Activated CD4-positive, alpha-beta T cell treated with anti-CD3 and anti-CD28 coated beads for 36 hours (primary cell): ENCODE measurements around the gene ADGRG1. TPM values are rescaled to one million over a fixed set of nuclear protein-coding genes. Genes with fewer than 3 reads are reported as not detected.

Experiments
- ATAC-seq: fragments of 200-7000 bp; cut with Tn5 transposase; one replicate; pipeline ENCODE4 v1.10.0; 2021; ENCODE audit warnings: mild to moderate bottlenecking, moderate library complexity
- CTCF ChIA-PET: fragments of 350-600 bp; sonication (Branson Sonifier 250); formaldehyde crosslinking; loops from one replicate; lab custom pipeline; 2021; ENCODE audit warnings: antibody characterized with exemption; lab: Charles Lee
- POLR2A ChIA-PET: fragments of 350-600 bp; sonication (Branson Sonifier 250); formaldehyde crosslinking; loops from one replicate; lab custom pipeline; 2021; ENCODE audit warnings: antibody characterized with exemption, inconsistent platforms; lab: Charles Lee
- DNase-seq: peaks from one replicate; pipeline ENCODE4 v3.0.0-alpha.2; 2020
- H3K27ac Mint-ChIP-seq: one replicate; pipeline ENCODE4 v1.8.0; 2021; ENCODE audit warnings: mixed read lengths
- H3K27me3 Mint-ChIP-seq: one replicate; pipeline ENCODE4 v1.8.0; 2021; ENCODE audit warnings: mixed read lengths
- H3K36me3 Mint-ChIP-seq: one replicate; pipeline ENCODE4 v1.8.0; 2021; ENCODE audit warnings: low read depth, mixed read lengths
- H3K4me1 Mint-ChIP-seq: one replicate; pipeline ENCODE4 v1.8.0; 2021; ENCODE audit warnings: mixed read lengths
- H3K4me3 Mint-ChIP-seq: one replicate; pipeline ENCODE4 v1.8.0; 2021; ENCODE audit warnings: mild to moderate bottlenecking, moderate library complexity, mixed read lengths
- H3K9me3 Mint-ChIP-seq: one replicate; pipeline ENCODE4 v1.8.0; 2021; ENCODE audit warnings: low read depth, mixed read lengths
- intact Hi-C, 2 experiments: fragments of 100-400 bp; cut with DNase I in 1 of 2; cut with micrococcal nuclease in 1 of 2; formaldehyde crosslinking; loops; one replicate each; pipeline versions ENCODE4 v1.14.2 to v1.15.1; 2022 to 2024; cut with DNase I, micrococcal nuclease
- total RNA-seq, 2 experiments: library from RNA; stranded (reverse); gene quantifications; one replicate each; pipeline ENCODE4 v1.2.3, GENCODE V29; 2021

The ADGRG1 gene
- total RNA-seq, 2 experiments from 2014 or later = 6.3 to 6.8 TPM

DNA sequence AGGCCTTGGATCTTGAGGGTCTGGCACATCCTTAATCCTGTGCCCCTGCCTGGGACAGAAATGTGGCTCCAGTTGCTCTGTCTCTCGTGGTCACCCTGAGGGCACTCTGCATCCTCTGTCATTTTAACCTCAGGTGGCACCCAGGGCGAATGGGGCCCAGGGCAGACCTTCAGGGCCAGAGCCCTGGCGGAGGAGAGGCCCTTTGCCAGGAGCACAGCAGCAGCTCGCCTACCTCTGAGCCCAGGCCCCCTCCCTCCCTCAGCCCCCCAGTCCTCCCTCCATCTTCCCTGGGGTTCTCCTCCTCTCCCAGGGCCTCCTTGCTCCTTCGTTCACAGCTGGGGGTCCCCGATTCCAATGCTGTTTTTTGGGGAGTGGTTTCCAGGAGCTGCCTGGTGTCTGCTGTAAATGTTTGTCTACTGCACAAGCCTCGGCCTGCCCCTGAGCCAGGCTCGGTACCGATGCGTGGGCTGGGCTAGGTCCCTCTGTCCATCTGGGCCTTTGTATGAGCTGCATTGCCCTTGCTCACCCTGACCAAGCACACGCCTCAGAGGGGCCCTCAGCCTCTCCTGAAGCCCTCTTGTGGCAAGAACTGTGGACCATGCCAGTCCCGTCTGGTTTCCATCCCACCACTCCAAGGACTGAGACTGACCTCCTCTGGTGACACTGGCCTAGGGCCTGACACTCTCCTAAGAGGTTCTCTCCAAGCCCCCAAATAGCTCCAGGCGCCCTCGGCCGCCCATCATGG, 35.7 kb downstream of the ADGRG1 start:
- H3K27me3 Mint-ChIP-seq = no peaks in the 10 kb centered on the region
- H3K9me3 Mint-ChIP-seq = no peaks in the 10 kb centered on the region
- no peaks in the 10 kb centered on the region for H3K4me1 Mint-ChIP-seq
- H3K27ac Mint-ChIP-seq = no peak overlapping the region
- H3K4me3 Mint-ChIP-seq = no peak overlapping the region
- intact Hi-C loops = loop anchor here in 1 of 2 experiments (2.0 kb wide), 1 partner anchor 19 kb away; no protein-coding TSS in a partner anchor
- no peaks in the 10 kb centered on the region for H3K36me3 Mint-ChIP-seq
- DNase-seq (no peak), ATAC-seq (no peak)
- POLR2A ChIA-PET = interaction anchor here (0.5 kb wide), 1 partner anchor 410 kb away, joined by 3 read pairs; no protein-coding TSS in a partner anchor
- CTCF ChIA-PET = no interaction called here

DNA sequence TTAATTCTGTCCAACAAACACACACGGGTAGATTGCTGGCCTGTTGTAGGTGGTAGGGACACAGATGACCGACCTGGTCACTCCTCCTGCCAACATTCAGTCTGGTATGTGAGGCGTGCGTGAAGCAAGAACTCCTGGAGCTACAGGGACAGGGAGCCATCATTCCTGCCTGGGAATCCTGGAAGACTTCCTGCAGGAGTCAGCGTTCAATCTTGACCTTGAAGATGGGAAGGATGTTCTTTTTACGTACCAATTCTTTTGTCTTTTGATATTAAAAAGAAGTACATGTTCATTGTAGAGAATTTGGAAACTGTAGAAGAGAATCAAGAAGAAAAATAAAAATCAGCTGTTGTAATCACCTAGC, 36.2 kb downstream of the ADGRG1 start:
- CTCF ChIA-PET = interaction anchor here (0.9 kb wide), 1 partner anchor 89 kb away, joined by 4 read pairs; no protein-coding TSS in a partner anchor
- Mint-ChIP-seq H3K27me3 (no peaks in the 10 kb centered on the region), H3K9me3 (no peaks in the 10 kb centered on the region), H3K4me1 (no peaks in the 10 kb centered on the region), H3K27ac (no peak overlapping the region), H3K36me3 (no peaks in the 10 kb centered on the region), H3K4me3 (no peak overlapping the region)
- intact Hi-C loops = loop anchor here in 1 of 2 experiments (2.0 kb wide), 1 partner anchor 20 kb away; no protein-coding TSS in a partner anchor
- no peak for DNase-seq
- POLR2A ChIA-PET = no interaction called here
- no peak for ATAC-seq

DNA sequence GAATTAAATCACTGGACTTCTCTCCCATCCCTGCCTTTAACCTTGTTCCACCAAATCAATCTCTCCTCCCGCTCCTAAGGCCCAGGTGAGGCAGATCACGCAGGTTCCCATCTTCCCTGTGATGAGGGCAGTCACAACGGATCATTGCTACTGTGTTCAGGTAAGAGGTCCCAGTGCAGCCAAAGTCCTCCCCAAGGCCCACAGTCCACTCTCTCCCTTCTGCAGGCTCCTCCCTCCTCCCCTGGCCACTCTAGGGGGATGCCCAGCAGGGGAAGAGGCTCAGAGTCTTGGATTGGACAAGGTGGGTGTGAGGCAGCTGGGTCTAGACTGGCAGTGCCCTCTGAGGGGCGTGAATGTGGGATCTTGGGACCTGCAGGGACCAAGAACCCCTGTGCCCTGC, 37.1 kb downstream of the ADGRG1 start:
- Mint-ChIP-seq H3K36me3 (no peaks in the 10 kb centered on the region), H3K4me1 (no peaks in the 10 kb centered on the region), H3K9me3 (no peaks in the 10 kb centered on the region), H3K27ac (no peak overlapping the region), H3K4me3 (no peak overlapping the region), H3K27me3 (no peaks in the 10 kb centered on the region)
- ATAC-seq = no peak
- ChIA-PET CTCF (interaction anchor here (0.9 kb wide), 1 partner anchor 90 kb away, joined by 4 read pairs; no protein-coding TSS in a partner anchor), POLR2A (no interaction called here)
- intact Hi-C loops = loop anchor here in 1 of 2 experiments (2.0 kb wide), 1 partner anchor 21 kb away; no protein-coding TSS in a partner anchor
- DNase-seq = no peak

DNA sequence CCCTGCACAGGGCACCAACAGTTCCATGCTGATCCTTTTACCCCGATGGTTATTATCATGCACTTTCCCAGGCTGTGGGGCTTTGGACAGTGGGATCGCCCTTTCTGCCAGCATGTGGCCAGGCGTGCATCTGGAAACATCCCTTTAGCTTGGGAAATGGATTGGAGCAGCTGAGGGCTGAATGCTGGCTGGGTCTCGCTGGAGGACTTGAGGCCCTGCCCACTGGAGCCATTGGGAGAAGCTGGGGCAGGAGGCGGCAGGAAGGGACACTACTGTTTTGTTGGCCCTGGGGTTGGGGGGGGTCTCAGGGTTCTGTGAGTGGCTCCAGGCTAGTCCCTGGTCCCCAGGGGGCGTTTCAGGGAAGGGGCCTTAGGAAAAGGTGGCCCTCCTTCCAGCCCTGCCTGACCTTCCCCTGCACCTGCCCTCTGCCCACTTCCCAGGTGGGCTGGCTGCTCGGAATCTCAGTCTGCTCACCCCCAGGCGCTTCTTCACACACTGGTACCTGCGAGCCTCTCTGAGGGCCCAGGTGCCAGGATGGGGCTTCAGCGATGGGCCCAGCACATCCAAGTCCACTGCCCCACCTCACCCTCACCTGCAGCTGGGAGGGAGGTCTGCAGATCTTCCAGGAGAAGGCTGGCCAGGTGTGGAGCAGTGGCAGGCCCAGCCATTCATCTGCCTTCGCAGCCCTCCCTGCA, 38.1 kb downstream of the ADGRG1 start:
- no peaks in the 10 kb centered on the region for H3K27me3 Mint-ChIP-seq
- no peaks in the 10 kb centered on the region for H3K4me1 Mint-ChIP-seq
- ATAC-seq = no peak
- H3K4me3 Mint-ChIP-seq = no peak overlapping the region
- H3K9me3 Mint-ChIP-seq = no peaks in the 10 kb centered on the region
- POLR2A ChIA-PET = no interaction called here
- H3K27ac Mint-ChIP-seq = no peak overlapping the region
- H3K36me3 Mint-ChIP-seq = no peaks in the 10 kb centered on the region
- DNase-seq = no peak
- intact Hi-C loops = no loop called here
- CTCF ChIA-PET = interaction anchor here (0.6 kb wide), 2 partner anchors 12 to 185 kb away, joined by 3 read pairs; no protein-coding TSS in a partner anchor

DNA sequence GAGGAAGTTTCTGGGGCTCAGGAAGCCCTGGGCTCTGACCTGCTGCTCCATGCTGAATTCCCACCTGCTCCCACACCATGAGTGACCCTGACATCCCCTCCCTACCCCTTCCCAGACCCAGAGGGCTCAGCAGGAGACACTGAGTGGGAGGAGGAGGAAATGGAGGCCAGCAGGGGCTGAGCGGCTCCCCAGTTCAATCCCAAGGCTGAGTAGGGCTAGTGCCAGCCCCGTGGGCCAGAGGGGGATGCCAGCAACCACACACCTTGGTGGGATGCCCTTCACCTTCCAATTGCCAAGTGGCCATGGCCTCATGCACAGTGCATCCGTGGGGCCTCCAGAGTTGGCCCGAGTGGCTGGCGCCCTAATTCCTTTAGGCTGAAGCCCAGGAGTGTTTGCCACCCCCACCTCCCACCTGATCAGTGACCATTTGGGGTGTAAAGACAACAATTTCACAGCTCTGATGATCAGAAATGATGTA, 38.7 kb downstream of the ADGRG1 start:
- H3K27me3 Mint-ChIP-seq = no peaks in the 10 kb centered on the region
- no peak overlapping the region for H3K4me3 Mint-ChIP-seq
- intact Hi-C loops = no loop called here
- H3K4me1 Mint-ChIP-seq = no peaks in the 10 kb centered on the region
- no peak for DNase-seq
- H3K9me3 Mint-ChIP-seq = no peaks in the 10 kb centered on the region
- CTCF ChIA-PET = no interaction called here
- POLR2A ChIA-PET = no interaction called here
- no peaks in the 10 kb centered on the region for H3K36me3 Mint-ChIP-seq
- no peak overlapping the region for H3K27ac Mint-ChIP-seq
- ATAC-seq = no peak

DNA sequence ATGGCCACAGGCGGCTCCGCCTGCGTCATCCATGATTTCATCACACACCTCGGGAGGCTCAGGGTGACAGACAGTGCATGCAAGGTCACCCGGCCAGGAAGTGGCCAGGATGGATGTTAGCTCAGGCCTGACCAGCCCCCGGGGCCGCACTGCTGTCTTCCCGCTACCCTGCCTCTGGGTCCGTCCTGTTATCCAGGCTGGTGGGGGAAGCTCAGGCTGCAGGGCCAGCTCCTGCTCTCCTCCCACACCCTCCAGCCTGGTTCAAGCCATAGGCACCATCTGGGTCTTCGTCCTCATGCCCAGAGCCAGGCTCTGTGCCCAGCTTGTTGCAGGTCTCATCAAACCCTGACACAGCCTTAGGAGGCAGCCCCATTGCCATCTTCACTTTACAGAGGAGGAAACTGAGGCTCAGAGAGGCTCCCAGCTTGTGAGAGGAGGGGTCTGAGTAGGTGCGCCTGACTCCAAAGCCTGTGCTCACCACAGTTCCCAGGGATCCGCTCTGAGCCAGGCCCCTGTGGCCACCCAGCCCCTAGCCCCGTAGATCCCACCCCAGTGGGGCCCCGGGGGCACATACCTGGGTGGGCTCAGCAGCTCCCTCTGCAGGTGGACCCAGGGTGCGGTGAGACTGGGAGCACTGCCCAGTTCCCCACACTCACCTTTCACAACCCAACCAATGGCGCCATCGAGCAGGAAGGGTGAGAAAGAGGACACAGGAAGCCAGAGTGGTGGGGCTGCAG, 39.3 kb downstream of the ADGRG1 start:
- H3K4me1 Mint-ChIP-seq = no peaks in the 10 kb centered on the region
- CTCF ChIA-PET = interaction anchor here (0.6 to 0.7 kb wide), 2 partner anchors 13 to 58 kb away, joined by 3 to 6 read pairs; no protein-coding TSS in a partner anchor
- ATAC-seq = peak; percentile 44

DNA sequence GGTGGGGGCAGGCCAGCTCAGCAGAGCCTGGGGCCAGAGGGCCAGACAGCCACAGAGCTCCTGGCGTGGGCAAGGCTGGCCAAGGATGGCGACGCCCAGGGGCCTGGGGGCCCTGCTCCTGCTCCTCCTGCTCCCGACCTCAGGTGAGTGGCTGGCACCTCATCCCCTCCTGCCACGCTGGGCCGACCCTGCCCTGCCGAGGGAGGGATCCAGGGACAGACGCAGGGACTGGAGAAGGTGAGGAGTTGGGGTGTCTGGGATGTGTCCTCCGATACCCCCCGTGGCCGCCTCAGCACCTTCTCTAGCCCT, 39.8 kb downstream of the ADGRG1 start, which contains the start of gene ADGRG3:
TSS of gene ADGRG3 (plus strand) at position 44 of the 309 bp plus-strand sequence. CDS start at position 86, 42 bp downstream.
- ChIA-PET POLR2A (no interaction called here), CTCF (interaction anchor here (0.7 kb wide), 1 partner anchor 59 kb away, joined by 6 read pairs; no protein-coding TSS in a partner anchor)
- DNase-seq (no peak), ATAC-seq (no peak)
- Mint-ChIP-seq H3K4me1 (no peaks in the 10 kb centered on the region), H3K9me3 (no peaks in the 10 kb centered on the region), H3K27ac (no peak within 1 kb of the TSS), H3K36me3 (no peaks in the 10 kb centered on the region), H3K27me3 (no peaks in the 10 kb centered on the region), H3K4me3 (no peak within 1 kb of the TSS)
- intact Hi-C loops = no loop called here

More for the DNA sequence above, 39.3 kb downstream of the ADGRG1 start:
- H3K4me3 Mint-ChIP-seq = no peak overlapping the region
- no peaks in the 10 kb centered on the region for H3K36me3 Mint-ChIP-seq
- intact Hi-C loops = no loop called here
- no peaks in the 10 kb centered on the region for H3K9me3 Mint-ChIP-seq
- H3K27me3 Mint-ChIP-seq = no peaks in the 10 kb centered on the region
- POLR2A ChIA-PET = no interaction called here
- no peak overlapping the region for H3K27ac Mint-ChIP-seq
- peak; percentile 28 for DNase-seq

DNA sequence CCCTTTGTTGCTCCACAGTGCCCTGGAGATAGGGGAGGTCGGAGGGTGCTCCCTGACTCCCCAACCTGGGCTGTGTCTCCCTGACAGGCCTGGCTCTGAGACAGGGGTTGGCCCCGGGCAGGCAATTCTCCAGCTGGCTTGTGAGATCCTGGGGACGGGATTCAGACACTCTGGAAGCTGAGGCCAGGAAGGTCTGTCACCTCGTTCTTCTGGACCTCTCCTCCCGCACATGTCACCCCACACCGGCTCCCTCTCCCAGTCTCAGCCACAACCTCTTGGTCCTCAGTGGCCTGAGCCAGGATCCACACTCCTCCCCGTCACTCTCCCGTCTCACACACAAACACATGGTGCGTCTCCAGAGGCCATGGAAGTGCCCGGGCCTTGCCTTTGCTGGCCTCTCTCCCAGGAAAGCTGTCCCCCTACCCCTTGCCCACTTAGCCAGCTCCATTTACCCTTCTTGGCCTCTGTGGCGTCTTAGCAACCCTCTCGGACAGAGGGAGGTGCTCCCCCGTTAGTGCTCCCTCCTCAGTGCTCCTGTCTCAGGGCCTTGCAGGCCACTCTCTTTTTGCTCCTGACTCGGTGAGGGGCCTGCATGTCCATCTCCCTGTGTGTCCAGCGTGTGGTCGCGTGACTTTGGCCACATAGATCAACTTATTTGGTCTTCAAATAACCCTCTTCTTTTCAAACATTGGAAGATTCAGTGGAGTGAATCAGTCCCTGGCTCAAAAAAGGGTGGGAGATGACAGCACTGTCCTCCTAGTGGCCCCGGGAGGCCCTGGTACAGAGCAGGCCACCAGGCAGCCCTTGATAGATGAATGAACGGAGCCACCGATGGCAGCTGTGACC, 40.4 kb downstream of the ADGRG1 start:
- intact Hi-C loops = no loop called here
- CTCF ChIA-PET = interaction anchor here (0.6 kb wide), 1 partner anchor 92 kb away, joined by 3 read pairs; no protein-coding TSS in a partner anchor

DNA sequence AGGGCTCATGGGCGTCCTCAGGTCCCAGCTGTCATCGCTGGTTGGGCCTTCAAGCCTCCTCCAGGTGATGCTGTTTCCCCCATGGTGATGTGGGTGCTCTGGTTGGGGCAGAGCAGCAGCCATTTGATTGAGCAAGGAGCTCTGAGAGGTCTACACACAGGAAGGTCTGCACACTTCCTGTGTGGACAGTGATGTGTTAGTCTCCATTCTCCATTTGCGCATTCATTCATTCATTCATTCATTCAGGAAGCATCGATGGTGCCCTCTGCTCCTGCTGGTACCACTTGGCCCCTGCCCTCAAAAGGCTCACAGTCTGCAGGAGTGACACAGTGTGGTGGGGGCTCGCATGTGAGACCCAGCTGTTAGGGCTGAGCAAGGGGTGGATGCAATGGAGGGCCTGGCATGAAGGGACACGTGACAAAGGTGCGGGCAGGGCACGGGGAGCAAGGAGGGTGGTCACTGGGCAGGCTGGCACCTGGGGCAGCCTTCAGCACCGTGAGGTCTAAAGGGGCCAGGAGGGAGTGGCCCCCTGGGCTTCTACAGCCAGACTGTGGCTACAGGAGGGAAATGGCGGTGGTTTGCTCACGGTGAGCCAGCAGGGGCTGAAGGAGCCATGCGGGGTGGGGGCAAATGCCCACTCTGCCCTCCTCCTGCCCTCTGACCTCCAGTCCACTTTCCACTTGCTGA, 41.2 kb downstream of the ADGRG1 start:
- no peak overlapping the region for H3K4me3 Mint-ChIP-seq
- no peaks in the 10 kb centered on the region for H3K9me3 Mint-ChIP-seq
- H3K27me3 Mint-ChIP-seq = no peaks in the 10 kb centered on the region
- no peaks in the 10 kb centered on the region for H3K4me1 Mint-ChIP-seq
- intact Hi-C loops = no loop called here
- CTCF ChIA-PET = interaction anchor here (0.6 kb wide), 1 partner anchor 93 kb away, joined by 3 read pairs; no protein-coding TSS in a partner anchor
- ATAC-seq (no peak), DNase-seq (no peak)
- no peaks in the 10 kb centered on the region for H3K36me3 Mint-ChIP-seq
- POLR2A ChIA-PET = no interaction called here
- H3K27ac Mint-ChIP-seq = no peak overlapping the region

More for the DNA sequence above, 40.4 kb downstream of the ADGRG1 start:
- Mint-ChIP-seq H3K4me1 (no peaks in the 10 kb centered on the region), H3K9me3 (no peaks in the 10 kb centered on the region), H3K4me3 (no peak overlapping the region), H3K27ac (no peak overlapping the region), H3K27me3 (no peaks in the 10 kb centered on the region), H3K36me3 (no peaks in the 10 kb centered on the region)
- POLR2A ChIA-PET = no interaction called here
- DNase-seq (no peak), ATAC-seq (no peak)

DNA sequence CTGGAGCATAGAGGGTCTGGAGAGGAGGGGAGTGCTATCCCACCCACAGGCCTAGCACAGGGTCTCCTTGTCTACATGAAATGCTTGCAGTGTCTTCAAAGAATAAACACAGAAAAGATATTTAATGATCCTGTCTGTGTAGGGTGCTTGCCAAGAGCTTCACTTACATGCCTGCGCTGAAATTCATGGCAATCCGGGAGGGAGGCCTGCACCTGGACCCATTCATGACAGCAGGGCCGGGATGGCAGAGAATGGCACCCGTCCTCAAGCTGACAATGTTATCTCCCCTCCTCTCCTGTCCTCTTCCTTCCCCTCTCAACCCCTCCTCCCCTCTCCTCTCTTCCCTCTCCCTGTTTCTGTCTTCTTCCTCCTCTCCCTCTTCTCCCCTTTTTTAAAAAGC, 41.8 kb downstream of the ADGRG1 start:
- no peak overlapping the region for H3K4me3 Mint-ChIP-seq
- H3K4me1 Mint-ChIP-seq = no peaks in the 10 kb centered on the region
- ChIA-PET CTCF (no interaction called here), POLR2A (no interaction called here)
- H3K9me3 Mint-ChIP-seq = no peaks in the 10 kb centered on the region
- H3K36me3 Mint-ChIP-seq = no peaks in the 10 kb centered on the region
- no peak overlapping the region for H3K27ac Mint-ChIP-seq
- no peaks in the 10 kb centered on the region for H3K27me3 Mint-ChIP-seq
- intact Hi-C loops = no loop called here
- DNase-seq (no peak), ATAC-seq (no peak)
